Astrocyte (in vitro differentiated cells and primary cell): ENCODE measurements around the gene WDR33.

Experiments
- CTCF ChIP-seq: IDR thresholded peaks from 2 replicates; pipeline ENCODE4 v1.5.1; 2011; ENCODE audit warnings: low read depth, mild to moderate bottlenecking, inconsistent platforms, low read length, moderate library complexity; ENCODE audit not compliant: insufficient read depth
- EZH2 ChIP-seq: IDR thresholded peaks from 2 replicates; pipeline ENCODE4 v1.6.1; 2012; ENCODE audit warnings: mild to moderate bottlenecking, low read length, inconsistent platforms; ENCODE audit not compliant: insufficient read depth

- TF ChIP-seq CTCF: no peak
- no peak for TF ChIP-seq EZH2
Observed at GRCh38 chr2:127770973-127771735, 39.8 kb downstream of the WDR33 start.
